Coronary artery (tissue), 2 donors: Measurements from ENCODE around the gene MAN2B2.
"Not testable (repeated sequence)": the region's sequence is repeated elsewhere in the genome, so short reads cannot be mapped to it uniquely, and the experiment has no call there.

ENCODE experiments used
- DNase-seq: peaks from one replicate; pipeline ENCODE4 v3.0.0-alpha.2; 2017; ENCODE audit warnings: low spot score
- H3K27ac ChIP-seq, 2 donors: fragments of 200-600 bp; sonication (generic); one replicate each; pipeline ENCODE4 v1.5.1; 2016 to 2019
- H3K4me3 ChIP-seq: fragments of 200-600 bp; sonication (generic); 2 replicates; pipeline ENCODE4 v1.5.1; 2016; ENCODE audit warnings: mild to moderate bottlenecking, moderate library complexity
- TF ChIP-seq, protein P1 (sequence below): fragments of 200-600 bp; sonication (generic); IDR thresholded peaks from one replicate; pipeline ENCODE4 v1.5.1; 2019; ENCODE audit warnings: antibody characterized with exemption

Gene MAN2B2

DNA sequence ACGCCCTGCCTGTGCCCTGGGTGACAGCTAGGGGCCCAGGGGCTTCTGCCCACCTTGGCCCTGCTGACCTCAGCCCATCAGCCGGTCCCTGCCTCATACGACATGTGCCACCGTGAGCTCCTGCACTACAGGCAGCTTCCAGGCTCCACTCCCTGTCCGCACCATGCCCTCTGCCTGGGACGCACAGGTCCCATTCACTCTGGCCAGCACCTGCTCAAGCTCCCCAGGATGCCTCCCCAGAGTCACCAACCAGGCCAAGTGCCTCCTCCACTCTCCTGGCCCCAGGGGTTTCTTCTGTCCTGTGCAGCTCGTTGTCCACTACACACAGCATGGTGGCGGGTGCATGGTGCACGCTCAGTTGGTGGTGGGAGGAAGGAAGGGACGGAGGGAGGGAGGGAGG lies 45.3 kb downstream of the MAN2B2 start:
- DNase-seq: no peak
- TF ChIP-seq, protein P1, sequence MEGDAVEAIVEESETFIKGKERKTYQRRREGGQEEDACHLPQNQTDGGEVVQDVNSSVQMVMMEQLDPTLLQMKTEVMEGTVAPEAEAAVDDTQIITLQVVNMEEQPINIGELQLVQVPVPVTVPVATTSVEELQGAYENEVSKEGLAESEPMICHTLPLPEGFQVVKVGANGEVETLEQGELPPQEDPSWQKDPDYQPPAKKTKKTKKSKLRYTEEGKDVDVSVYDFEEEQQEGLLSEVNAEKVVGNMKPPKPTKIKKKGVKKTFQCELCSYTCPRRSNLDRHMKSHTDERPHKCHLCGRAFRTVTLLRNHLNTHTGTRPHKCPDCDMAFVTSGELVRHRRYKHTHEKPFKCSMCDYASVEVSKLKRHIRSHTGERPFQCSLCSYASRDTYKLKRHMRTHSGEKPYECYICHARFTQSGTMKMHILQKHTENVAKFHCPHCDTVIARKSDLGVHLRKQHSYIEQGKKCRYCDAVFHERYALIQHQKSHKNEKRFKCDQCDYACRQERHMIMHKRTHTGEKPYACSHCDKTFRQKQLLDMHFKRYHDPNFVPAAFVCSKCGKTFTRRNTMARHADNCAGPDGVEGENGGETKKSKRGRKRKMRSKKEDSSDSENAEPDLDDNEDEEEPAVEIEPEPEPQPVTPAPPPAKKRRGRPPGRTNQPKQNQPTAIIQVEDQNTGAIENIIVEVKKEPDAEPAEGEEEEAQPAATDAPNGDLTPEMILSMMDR: no peak
- Histone ChIP-seq H3K4me3 (no peak overlapping the region), H3K27ac (no peak overlapping the region)

DNA sequence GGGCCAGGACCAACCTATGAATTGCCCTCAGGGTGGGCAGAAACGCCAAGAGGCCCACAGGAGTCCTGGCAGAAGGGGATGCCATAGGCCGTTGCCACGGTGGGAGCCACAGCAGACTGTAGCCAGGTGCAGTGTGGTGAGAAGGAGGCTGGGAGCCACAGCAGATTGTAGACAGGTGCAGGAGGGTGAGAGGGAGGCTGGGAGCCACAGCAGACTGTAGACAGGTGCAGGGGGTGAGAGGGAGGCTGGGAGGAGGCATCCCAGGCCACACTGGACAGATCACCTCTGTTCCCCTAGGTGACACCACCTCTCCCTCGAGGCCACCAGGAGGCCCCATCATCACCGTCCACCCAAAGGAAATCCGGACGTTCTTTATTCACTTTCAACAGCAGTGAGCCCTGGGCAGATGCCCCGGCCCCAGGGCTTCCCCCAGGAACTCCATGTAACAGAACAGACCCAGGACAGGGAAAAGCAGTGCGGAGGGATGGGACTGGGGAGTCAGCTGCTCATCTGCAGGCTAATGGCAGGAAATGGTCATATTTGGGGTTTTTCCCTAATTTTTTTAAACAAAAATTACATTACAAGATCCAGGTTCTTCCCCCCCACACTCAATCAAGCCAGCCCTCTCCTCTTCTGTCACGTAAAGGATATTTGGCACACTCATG lies 46.0 kb downstream of the MAN2B2 start:
- no peak overlapping the region for H3K27ac ChIP-seq
- TF ChIP-seq, protein P1: no peak
- no peak overlapping the region for H3K4me3 ChIP-seq
- DNase-seq: no peak

DNA sequence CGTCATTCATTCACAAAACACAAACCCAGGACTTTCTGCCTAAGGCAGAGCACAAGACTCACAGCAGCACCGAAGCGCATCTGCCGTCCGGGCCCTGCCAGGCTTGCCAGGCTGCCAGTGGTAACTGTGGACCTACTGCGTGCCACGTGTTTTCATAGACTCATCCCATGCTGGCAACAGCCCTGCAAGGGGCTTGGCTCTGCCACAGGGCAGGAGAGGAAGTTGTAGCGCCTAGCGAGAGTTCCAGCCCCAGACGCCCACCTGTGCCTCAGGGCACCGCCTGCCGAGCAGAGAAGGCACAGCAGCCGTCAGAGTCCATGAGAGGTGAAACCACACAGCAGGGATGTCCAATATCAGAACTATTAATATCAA lies 46.6 kb downstream of the MAN2B2 start:
- no peak overlapping the region for H3K27ac ChIP-seq
- DNase-seq: no peak
- TF ChIP-seq, protein P1: no peak
- H3K4me3 ChIP-seq: no peak overlapping the region

DNA sequence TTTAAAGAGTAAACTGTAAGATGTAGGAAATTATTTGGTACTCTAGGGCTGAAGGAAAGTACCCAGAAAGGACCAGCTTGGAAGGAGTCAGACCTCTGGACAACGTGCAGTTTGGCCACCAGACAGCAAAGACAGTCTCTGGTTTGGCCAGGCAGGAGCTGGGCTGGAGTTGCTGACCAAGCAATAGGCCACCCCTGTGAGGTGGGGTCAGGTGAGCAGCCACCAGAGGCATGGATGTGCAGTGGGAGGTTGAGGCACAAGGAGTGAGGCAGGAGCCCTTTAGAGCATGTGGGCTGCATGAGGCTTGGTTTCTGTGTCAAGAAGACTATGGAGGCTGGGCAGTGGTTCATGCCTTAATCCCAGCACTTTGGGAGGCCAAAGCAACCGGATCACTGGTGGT lies 47.8 kb downstream of the MAN2B2 start:
- no peak for DNase-seq
- TF ChIP-seq, protein P1: no peak

DNA sequence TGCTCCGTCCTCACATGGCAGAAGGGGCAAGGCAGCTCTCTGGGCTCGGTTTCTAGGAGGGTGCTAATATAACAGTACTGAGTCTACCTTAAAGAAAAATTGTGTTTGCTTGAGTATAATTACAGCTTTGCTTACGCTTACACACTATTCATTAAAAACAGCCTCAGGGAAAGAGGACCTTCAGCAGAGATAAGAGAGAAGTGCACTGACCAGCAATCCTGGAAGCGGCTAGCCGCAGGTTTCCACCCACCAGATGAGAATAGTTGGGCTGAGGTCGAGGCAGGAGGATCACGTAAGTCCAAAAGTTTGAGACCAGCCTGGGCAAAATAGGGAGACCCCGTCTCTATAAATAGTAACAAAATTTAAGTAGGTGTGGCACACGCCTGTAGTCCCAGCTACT lies 50.3 kb downstream of the MAN2B2 start:
- no peak overlapping the region for H3K4me3 ChIP-seq
- no peak for DNase-seq
- H3K27ac ChIP-seq: no peak overlapping the region
- TF ChIP-seq, protein P1: no peak

More for the DNA sequence above, 47.8 kb downstream of the MAN2B2 start:
- no peak overlapping the region for H3K4me3 ChIP-seq
- H3K27ac ChIP-seq: no peak overlapping the region

DNA sequence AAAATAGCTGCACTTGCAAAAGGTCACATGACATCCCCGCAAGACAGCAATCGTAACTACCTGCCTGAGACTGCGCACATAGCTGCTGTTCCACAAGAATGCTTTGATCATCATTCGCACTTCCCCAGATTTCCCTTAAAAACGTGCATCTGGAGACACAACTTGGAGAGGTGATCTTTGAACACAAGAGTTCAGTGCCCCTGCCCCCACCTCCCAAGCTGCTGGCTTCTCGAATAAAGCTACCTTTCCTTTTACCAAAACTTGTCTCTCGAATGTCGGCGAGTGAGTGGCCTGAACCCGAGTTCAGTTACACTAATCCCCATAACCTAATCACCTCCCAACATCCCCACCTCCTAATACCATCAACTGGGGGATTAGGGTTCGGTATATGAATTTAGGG lies 51.1 kb downstream of the MAN2B2 start:
- TF ChIP-seq, protein P1: no peak

DNA sequence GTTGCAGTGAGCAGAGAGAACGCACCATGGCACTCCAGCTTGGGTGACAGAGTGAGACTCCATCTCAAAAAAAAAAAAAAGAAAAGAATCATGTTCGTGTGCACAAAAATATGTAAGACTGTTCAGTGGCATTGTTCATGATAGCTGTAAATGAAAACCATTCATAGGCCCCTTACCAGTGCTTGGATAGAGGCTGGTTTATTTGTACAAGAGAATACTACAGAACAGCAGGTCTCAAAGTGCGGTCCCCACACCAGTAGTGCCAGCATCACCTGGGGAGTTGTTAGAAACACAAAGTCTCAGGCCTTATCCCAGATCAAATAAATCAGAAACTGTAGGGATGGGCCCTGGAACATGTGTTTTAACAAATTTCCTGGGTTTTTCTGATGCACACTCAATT lies 52.8 kb downstream of the MAN2B2 start:
- no peak overlapping the region for H3K4me3 ChIP-seq
- no peak for DNase-seq
- TF ChIP-seq, protein P1: no peak
- H3K27ac ChIP-seq: no peak overlapping the region

More for the DNA sequence above, 51.1 kb downstream of the MAN2B2 start:
- no peak overlapping the region for H3K27ac ChIP-seq
- DNase-seq: no peak
- H3K4me3 ChIP-seq: no peak overlapping the region

DNA sequence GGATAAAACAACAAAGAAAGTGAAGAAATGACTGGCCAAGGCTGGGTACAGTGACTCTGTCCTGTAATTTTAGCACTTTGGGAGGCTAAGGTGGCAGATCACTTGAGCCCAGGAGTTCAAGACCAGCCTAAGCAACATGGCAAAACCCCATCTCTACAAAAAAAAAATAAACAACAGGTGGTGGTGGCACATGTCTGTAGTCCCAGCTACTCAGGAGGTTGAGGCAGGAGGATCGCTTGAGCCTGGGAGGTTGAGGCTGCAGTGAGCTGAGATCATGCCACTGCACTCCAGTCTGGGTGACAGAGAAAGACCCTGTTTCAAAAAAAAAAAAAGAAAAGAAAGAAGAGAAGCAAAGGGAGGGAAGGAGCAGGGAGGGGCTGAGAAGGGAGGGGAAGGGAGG lies 53.5 kb downstream of the MAN2B2 start:
- not testable (repeated sequence) for DNase-seq, H3K27ac ChIP-seq, H3K4me3 ChIP-seq
